Stomach (tissue), 9 donors: ENCODE results near the gene TNFRSF6B. TPM values are rescaled to one million over a fixed set of nuclear protein-coding genes. Genes with fewer than 3 reads are reported as not detected.

Experiments
- DNase-seq, 2 donors: peaks; one replicate each; pipeline versions ENCODE4 v3.0.0 to v3.0.0-alpha.2; 2013 to 2019
- H3K27ac ChIP-seq, 5 donors: fragments of 200-600 bp in 4 of 5; sonication (generic) in 4 of 5; one replicate each; pipeline ENCODE4 v1.5.1; 2013 to 2019; ENCODE audit warnings: mild to moderate bottlenecking in 1 of 5, moderate library complexity in 1 of 5
- H3K27me3 ChIP-seq, 3 donors: fragments of 200-600 bp; sonication (generic); one replicate each; pipeline ENCODE4 v1.5.1; 2017 to 2019; ENCODE audit warnings: mixed run types in 1 of 3
- H3K36me3 ChIP-seq, 4 donors: fragments of 200-600 bp; sonication (generic); 1 replicate in 3 of 4; 2 replicates in 1 of 4; pipeline ENCODE4 v1.5.1; 2016 to 2019
- H3K4me1 ChIP-seq, 4 donors: fragments of 200-600 bp; sonication (generic); one replicate each; pipeline ENCODE4 v1.5.1; 2016 to 2019
- H3K4me3 ChIP-seq, 4 donors: fragments of 200-600 bp; sonication (generic) in 3 of 4; one replicate each; pipeline ENCODE4 v1.5.1; 2016 to 2019; ENCODE audit warnings: mild to moderate bottlenecking in 1 of 4
- H3K9me3 ChIP-seq, 4 donors: fragments of 200-600 bp; sonication (generic); one replicate each; pipeline ENCODE4 v1.5.1; 2016 to 2019
- CTCF ChIP-seq, 7 experiments: fragments of 450-650 bp in 4 of 7; fragments of 200-600 bp in 3 of 7; sonication (generic) in 3 of 7; IDR thresholded peaks; one replicate each; pipeline ENCODE4 v1.5.1; 2016 to 2019; ENCODE audit warnings: antibody characterized with exemption in 7 of 7, control low read depth in 2 of 7, mild to moderate bottlenecking in 1 of 7
- EP300 ChIP-seq: sonication (generic); formaldehyde crosslinking; IDR thresholded peaks from one replicate; pipeline ENCODE4 v1.6.1; 2017; ENCODE audit warnings: antibody characterized with exemption
- POLR2A ChIP-seq, 4 donors: fragments of 450-650 bp; IDR thresholded peaks; one replicate each; pipeline ENCODE4 v1.6.1; 2016; ENCODE audit warnings: antibody characterized with exemption in 4 of 4, control low read depth in 2 of 4, mild to moderate bottlenecking in 1 of 4, moderate library complexity in 1 of 4
- POLR2AphosphoS5 ChIP-seq, 3 donors: sonication (generic); formaldehyde crosslinking; IDR thresholded peaks; one replicate each; pipeline ENCODE4 v1.6.1; 2016; ENCODE audit warnings: antibody characterized with exemption in 3 of 3
- WGBS, 5 donors: extraction: QIAGEN DNeasy Blood & Tissue Kit in 3 of 5; methylation state at CpG; one replicate each; pipeline versions ENCODE4 v1.1.5 to v1.1.7; 2013 to 2018; 5-methylcytosine and 5-hydroxymethylcytosine counted together
- intact Hi-C: fragments of 100-400 bp; cut with DNase I; formaldehyde crosslinking; loops from one replicate; pipeline ENCODE4 v1.15.1; 2023; ENCODE audit warnings: low total_unique reads
- polyA plus RNA-seq, 3 donors: library from polyadenylated mRNA; stranded (reverse); fragments of 200-250 nt; gene quantifications; one replicate each; pipeline ENCODE4 v1.2.3, GENCODE V29; 2013
- total RNA-seq, 5 donors: library from RNA; depleted of rRNA; stranded (reverse); fragments of >200 nt; gene quantifications; one replicate each; pipeline versions ENCODE4 v1.1.0 to v1.2.3, GENCODE V29; 2014 to 2016
- donor health status: healthy with polysubstance abuse.
- donor health status: Bipolar disorder and iron deficiency.
- donor health status: healthy.

TNFRSF6B gene
- total and polyA plus RNA-seq, 8 donors = 1.1 to 26.2 (median 8.5) TPM; not detected in 1

DNA sequence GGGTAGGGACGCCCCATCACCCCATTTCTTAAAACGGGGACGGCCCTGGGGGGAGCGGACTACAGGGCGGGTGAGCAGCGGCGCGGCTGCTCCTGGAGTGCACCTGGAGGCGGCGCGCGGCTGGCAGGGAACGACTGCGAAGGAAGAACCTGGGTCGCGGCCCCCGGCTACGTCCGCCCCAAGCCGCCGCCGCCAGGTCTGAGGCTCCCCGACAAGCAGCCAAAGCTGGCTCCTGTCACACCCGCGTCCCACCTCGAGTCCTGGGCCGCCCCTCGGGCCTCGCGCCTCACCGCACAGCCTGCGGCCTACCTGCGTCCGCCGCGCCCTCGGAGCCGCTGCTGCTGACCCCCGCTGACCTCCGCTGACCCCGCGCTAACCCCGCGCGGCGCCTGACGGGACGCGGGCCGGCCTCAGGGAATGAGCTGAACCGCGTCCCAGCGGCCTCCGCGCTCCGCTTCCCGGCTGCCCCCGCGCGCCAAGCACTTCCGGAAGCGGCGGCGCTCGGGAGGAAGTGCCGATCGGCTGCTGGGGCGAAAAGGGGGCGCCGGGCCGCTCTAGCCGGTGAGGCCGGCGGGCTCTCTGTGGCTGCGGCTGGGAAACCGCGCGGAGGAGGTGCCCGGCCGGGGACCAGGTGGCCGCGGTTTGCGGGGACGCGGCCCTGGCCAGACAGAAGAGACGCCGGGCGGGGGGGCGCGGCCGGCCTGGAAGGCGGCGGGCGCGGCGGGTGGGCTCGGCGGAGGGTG lies 11.3 kb downstream of the TNFRSF6B start, which contains the start of the genes ARFRP1 and ZGPAT:
Gene ARFRP1 (minus strand): TSS at position 419 of the 743 bp plus-strand sequence. CDS start 885 bp downstream, outside the sequence.
Gene ZGPAT (plus strand): TSS at position 482 of the 743 bp plus-strand sequence. CDS start 542 bp downstream, outside the sequence.
- peak; percentile 91 to 96 for DNase-seq
- WGBS, 5 donors = 0 to 2% (median 0%) methylated on average over 26 to 98 of the region's 98 CpGs
- Histone ChIP-seq H3K4me1 (peaks cover 25 to 51% (median 40%) of the 10 kb centered on the region in 4 donors), H3K27me3 (no peaks in the 10 kb centered on the region), H3K9me3 (no peaks in the 10 kb centered on the region), H3K27ac (peak within 1 kb of the TSS; percentile 88 to 96 (median 91)), H3K4me3 (peak within 1 kb of the TSS; percentile 93 to 98 (median 94)), H3K36me3 (peaks cover 33 to 79% (median 74%) of the 10 kb centered on the region in 4 donors)
- TF ChIP-seq POLR2AphosphoS5 (IDR thresholded peaks at IDR 0.05) = peak; percentile 87 to 96 (median 91)
- no peak for TF ChIP-seq CTCF (IDR thresholded peaks at IDR 0.05)
- TF ChIP-seq POLR2A (IDR thresholded peaks at IDR 0.05) = no peak
- no peak for TF ChIP-seq EP300
- intact Hi-C loops = no loop called here

DNA sequence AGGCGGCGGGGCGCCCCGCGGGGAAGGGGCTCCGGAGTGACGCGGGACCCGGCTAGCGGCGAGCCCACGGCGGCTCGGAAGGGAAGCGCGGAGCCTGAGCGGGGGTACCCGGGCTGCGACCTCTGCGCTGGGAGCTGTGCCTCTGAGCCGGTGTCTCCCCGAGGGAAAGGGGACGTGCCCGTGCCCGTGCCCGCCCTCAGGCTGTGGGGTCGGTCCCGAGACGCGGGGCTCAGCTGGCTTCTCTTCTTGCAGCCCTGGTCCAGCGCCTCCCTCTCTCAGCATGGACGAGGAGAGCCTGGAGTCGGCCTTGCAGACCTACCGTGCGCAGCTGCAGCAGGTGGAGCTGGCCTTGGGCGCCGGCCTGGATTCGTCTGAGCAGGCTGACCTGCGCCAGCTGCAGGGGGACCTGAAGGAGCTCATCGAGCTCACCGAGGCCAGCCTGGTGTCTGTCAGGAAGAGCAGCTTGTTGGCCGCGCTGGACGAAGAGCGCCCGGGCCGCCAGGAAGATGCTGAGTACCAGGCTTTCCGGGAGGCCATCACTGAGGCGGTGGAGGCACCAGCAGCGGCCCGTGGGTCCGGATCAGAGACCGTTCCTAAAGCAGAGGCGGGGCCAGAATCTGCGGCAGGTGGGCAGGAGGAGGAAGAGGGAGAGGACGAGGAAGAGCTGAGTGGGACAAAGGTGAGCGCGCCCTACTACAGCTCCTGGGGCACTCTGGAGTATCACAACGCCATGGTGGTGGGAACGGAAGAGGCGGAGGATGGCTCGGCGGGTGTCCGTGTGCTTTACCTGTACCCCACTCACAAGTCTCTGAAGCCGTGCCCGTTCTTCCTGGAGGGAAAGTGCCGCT lies 12.1 kb downstream of the TNFRSF6B start:
- no peaks in the 10 kb centered on the region for H3K9me3 ChIP-seq
- peaks cover 33 to 79% (median 78%) of the 10 kb centered on the region in 4 donors for H3K36me3 ChIP-seq
- intact Hi-C loops = no loop called here
- no peak for TF ChIP-seq CTCF (IDR thresholded peaks at IDR 0.05)
- no peak for TF ChIP-seq POLR2AphosphoS5 (IDR thresholded peaks at IDR 0.05)
- TF ChIP-seq EP300 = no peak
- TF ChIP-seq POLR2A (IDR thresholded peaks at IDR 0.05) = no peak
- H3K4me1 ChIP-seq = peaks cover 25 to 51% (median 40%) of the 10 kb centered on the region in 4 donors
- H3K4me3 ChIP-seq = peak overlapping the region; percentile 93 to 98 (median 94)
- 18 to 54% (median 20%) methylated on average over 23 to 66 of the region's 67 CpGs for WGBS, 5 donors
- H3K27ac ChIP-seq = peak overlapping the region; percentile 88 to 96 (median 91)
- DNase-seq = peak in 1 of 2 donors; percentile 40
- no peaks in the 10 kb centered on the region for H3K27me3 ChIP-seq

- H3K4me1 ChIP-seq = peaks cover 25 to 54% (median 41%) of the 10 kb centered on the region in 4 donors
- intact Hi-C loops = no loop called here
- no peak for DNase-seq
- TF ChIP-seq EP300 = no peak
- TF ChIP-seq POLR2AphosphoS5 (IDR thresholded peaks at IDR 0.05) = no peak
- no peak for TF ChIP-seq CTCF (IDR thresholded peaks at IDR 0.05)
- TF ChIP-seq POLR2A (IDR thresholded peaks at IDR 0.05) = no peak
- no peaks in the 10 kb centered on the region for H3K9me3 ChIP-seq
- peaks cover 33 to 79% (median 77%) of the 10 kb centered on the region in 4 donors for H3K36me3 ChIP-seq
- peak overlapping the region; percentile 93 to 98 (median 94) for H3K4me3 ChIP-seq
- 87 to 93% (median 92%) methylated on average over 17 of the region's 17 CpGs for WGBS, 5 donors
- H3K27ac ChIP-seq = peak overlapping the region in 1 of 5 donors; percentile 96
- H3K27me3 ChIP-seq = no peaks in the 10 kb centered on the region
Observed at GRCh38 chr20:63709149-63709527, 12.7 kb downstream of the TNFRSF6B start.

DNA sequence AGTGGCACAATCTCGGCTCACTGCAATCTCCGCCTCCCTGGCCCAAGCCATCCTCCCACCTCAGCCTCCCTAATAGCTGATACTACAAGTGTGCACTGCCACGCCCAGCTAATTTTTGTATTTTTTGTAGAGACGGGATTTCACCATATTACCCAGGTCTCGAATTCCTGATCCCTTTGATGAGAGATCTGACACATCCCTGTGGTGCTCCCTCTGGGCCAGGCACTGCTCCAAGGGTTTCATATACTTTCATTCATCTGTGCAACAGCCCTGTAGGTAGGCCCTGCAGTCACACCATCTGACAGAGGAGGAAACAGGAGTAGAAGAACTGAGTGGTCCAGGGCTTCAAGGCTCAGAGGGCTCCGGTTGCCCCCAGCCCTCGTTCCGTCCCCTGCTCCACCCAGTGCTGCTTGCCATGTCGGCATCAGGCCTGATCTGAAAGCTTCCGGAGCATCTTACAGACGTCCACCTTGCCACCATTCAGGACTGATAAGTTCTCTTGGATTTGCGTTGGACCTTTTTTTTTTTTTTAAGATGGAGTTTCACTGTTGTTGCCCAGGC lies 14.7 kb downstream of the TNFRSF6B start:
- intact Hi-C loops = no loop called here
- no peak for TF ChIP-seq EP300
- peaks cover 15 to 78% (median 74%) of the 10 kb centered on the region in 4 donors for H3K36me3 ChIP-seq
- no peak overlapping the region for H3K4me3 ChIP-seq
- no peaks in the 10 kb centered on the region for H3K27me3 ChIP-seq
- no peak for DNase-seq
- H3K27ac ChIP-seq = no peak overlapping the region
- peaks cover 23 to 46% (median 39%) of the 10 kb centered on the region in 4 donors for H3K4me1 ChIP-seq
- H3K9me3 ChIP-seq = peaks cover 0 to 11% (median 9%) of the 10 kb centered on the region in 4 donors
- 79 to 85% (median 82%) methylated on average over 12 of the region's 12 CpGs for WGBS, 5 donors
